ENCODE results near the gene BROX.
A peak's percentile ranks its signal among the peaks of the same experiment; 100 is the strongest.
"Not testable (repeated sequence)": the region's sequence is repeated elsewhere in the genome, so short reads cannot be mapped to it uniquely, and the experiment has no call there.

The BROX gene

DNA sequence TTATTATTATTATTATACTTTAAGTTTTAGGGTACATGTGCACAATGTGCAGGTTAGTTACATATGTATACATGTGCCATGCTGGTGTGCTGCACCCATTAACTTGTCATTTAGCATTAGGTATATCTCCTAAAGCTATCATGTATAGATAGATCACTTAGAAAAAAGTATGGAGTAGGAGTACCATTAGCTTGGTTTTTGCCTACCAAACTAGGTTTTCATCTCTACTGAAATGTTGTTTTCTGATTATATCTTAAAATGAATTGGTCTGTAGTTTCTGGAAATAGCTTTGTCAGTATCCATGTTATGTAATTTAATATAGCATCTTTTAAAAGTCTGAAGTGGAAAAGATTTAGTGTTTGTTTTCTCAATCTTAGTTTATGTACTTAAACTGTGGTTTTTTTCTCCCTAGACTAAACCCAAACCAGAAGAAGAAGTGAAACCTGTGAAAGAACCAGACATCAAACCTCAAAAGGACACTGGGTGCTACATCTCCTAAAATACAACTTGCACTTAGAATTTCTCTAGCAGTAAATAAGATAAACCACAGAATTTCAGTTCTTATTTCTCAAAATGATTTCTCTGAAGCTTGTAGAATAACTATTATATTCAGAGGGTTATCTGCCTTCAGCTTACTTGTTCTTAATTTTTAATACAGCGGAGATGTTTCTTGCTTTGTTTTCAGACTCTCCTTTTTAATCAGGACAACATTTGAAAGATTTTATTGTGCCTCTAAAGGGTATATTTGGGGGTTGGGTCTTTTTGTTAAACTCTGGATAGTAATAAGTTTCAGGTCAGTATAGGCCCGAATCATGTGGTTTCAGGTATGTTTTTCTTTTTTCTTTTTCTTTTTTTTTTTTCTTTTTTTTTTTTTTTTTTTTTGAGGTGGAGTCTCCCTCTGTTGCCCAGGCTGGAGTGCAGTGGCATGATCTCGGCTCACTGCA lies 20.1 kb downstream of the BROX start:
- DNase-seq (ENCODE audit: low read depth), result no peak

DNA sequence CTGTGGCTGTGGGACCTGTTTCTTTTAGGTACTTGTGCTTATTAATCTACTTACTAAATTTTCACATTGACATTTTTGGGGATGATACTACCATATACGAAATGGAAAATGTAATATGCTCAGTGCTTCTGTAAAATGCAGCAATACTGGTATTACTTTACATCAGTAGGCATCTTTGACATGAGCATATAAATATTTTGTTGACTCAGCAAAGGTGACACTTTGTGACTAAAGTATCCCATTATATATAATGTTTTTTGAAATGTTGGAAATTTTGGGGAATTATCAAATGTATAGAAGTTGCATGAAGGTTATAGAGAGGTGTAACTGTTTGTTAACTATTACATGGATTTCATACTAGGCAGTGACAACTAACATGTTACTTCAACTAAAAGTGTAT lies 22.4 kb downstream of the BROX start:
- no peak for DNase-seq (ENCODE audit: low read depth)

DNA sequence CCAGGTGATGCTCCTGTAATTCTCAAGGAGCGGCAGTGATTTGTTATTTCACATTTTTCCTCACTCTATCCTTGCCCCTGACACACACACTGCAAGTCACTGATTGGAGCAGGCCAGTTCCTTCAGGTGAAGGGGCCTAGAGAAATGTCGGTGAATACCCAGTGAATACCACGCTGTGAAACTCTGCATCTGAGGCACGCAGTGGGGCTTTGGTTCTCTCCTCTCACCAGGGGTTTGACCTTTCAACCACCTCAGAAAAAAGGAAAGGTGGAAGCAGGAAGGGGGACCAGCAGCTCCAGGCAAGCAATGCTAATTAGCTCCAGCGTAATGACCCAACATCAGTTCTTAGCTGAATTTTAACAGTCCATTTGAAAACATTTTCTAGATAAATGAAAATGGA lies 24.1 kb downstream of the BROX start:
- DNase-seq (ENCODE audit: low read depth), result no peak

DNA sequence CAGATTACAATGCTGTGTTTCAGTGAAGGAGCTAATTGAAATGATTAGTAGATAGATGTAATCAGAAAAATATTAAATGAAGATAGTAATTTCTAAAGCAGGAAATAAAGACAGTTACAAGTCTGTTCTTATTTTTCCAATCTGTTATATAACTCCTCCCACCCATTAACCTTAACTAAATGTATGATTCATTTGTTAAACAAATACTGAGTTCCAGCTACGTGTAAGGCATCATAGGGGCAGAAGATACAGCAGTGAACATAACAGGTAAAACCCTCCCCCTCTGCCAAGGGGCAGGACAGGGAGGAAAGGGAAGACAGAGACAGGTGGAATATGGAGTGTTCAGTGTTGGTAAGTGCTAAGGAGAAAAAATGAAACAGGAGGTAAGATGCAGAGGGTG lies 24.6 kb downstream of the BROX start, which contains the start of gene FAM177B:
TSS of gene FAM177B (plus strand) at position 231 of the 400 bp plus-strand sequence. CDS start 9,344 bp downstream, outside the sequence.
- no peak for DNase-seq (ENCODE audit: low read depth)

DNA sequence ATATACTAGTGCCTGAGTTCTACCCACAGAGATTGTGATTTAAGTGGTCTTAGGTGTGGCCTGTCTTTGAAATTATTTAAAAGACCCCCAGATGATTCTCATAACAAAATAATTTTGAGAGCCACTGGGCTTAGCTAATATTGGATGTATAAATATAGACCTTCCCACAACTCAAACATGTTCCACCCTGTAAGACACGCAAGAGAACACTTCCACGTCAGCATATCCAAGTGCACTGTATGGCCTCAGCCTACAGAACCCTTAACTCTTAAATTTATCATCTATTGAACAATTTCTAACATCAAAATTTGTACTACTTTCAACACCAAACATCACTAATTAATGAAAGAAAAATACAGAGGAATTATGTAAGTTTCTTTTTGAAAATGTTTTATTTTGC lies 27.1 kb downstream of the BROX start:
- no peak for DNase-seq (ENCODE audit: low read depth)

DNA sequence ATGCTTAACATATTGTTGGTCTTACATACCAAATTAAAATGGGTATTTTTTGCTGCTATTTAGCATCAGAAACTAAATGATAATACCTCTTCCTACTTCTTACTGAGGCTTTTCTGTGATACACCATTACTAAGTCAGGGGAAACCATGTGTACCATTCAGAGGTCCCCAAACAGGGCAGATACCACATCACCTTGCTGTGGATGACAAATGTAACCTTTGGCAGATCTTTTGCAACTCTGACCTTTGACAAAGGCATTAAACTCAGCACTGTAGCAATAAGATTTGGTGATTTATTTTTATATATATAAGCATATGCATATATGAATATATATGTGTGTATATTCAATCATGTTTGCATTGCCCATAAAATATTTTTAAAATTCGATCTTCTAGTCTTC lies 27.6 kb downstream of the BROX start:
- DNase-seq (ENCODE audit: low read depth), result no peak

DNA sequence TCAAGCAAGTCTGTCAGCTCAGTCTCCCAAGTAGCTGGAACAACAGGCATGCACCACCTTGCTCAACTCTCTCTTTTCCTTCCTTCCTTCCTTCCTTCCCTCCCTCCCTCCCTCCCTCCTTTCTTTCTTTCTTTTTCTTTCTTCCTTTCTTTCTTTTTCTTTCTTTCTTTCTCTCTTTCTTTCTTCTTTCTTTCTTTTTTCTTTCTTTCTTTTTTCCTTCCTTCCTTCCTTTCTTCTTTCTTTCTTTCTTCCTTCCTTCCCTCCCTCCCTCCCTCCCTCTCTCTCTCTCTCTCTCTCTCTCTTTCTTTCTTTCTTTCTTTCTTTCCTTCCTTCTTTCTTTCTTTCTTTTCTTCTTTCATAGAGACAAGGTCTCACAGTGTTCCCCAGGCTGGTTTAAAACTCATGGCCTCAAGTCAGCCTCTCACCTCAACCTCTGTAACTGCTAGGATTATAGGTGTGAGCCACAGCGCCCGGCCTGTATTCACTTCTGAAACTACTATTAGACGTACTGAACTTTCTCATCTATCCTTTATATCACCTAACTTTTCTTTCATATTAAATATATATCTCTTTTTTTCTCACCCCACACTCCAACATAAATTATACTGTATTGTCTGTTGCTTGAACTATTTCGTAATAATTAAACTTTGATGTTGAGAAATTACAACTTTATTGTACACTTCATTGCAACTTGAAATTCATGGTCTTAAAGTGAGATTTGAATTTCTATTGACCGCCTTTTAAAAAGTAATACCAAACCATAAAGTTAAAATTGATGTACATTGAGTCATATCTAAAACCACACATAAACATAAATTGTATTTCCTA lies 29.5 kb downstream of the BROX start:
- not testable (repeated sequence) for DNase-seq (ENCODE audit: low read depth)

DNA sequence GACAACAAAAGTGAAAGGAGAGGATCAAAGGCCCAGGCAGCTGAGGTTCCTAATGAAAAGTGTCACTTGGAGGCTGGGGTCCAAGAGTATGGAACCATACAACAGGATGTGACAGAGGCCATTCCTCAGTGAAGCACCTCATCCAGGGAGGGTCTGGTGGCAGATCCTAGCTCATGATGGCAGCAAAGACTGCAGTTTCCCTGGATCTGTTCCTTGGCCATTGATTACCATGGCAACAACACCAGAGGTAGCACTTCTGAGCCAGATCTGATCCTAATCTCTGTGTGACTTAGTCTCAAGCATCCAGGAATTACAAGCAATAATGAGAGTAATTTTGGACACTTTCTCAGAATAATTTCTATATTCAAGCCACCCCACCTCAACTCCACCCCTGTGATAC lies 37.6 kb downstream of the BROX start:
- DNase-seq (ENCODE audit: low read depth), result no peak

DNA sequence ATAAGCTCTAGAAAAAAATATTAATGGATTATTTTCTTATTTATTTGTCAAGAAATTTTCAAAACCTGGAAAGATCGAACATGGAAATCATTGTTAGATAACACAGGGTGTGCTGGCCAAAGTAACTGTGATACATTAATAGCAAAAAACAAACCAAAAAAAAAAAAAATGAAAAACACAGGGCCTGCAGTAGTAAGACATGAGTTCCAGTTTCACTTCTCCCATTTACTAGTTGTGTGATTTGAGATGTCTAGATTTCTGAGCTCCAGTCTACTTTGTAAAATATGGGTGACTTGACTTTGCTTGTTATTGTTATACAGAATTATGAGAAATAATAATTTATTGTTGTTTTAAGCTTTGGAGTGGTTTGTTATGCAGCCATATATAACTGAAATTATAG lies 38.3 kb downstream of the BROX start:
- DNase-seq (ENCODE audit: low read depth), result no peak

DNA sequence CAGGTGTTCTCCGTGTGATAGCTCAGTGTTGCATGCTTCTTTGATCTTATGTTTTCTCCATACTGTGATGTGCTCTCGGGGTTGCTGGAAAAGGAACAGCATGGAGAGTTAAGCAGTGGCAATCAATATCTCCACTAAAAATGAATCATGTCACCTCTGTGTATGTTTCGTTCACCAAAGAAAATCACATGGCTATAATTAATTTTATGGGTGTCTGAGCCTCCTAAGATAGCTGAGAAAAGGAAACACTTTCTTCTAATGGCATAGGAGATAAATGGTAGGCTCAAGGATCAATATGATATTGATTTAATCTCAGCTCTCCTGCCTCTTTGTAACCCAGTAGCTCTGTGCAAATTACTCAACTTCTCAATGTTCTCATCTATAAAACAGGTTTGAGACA lies 38.9 kb downstream of the BROX start:
- no peak for DNase-seq (ENCODE audit: low read depth)

DNA sequence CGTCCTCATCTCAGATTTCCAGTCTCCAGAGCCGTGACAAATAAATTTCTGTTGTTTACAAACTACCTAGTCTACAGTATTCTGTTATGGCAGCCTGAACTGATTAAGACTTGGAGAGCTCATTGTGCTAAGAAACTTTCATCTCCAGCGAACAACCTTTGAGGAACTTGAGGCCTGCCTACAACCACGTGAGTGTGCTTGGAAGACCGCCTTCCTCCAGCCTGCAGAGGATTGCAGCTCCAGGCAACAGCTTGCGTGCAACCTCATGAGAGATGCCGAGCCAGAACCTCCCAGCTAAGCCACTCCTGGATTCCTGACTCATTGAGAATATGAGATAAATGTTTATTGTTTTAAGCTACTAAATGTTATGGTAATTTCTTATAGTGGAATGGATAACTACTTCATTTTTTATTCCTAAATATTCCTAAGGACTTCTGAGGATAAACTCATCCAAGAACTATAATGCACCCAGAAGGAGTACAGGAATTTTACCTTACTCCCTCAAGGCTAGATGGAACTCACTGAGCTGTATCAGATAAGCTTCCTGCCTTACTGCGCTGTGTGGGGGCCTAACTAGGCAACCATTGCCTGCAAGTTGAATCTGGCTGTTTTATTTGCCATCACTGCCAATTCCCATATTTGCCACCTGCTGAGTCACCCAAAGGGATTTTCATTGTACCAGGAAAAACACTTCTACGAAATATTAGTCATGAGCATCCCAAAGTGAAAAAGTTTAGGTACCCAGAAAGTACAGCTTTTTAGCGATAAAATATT lies 42.2 kb downstream of the BROX start:
- DNase-seq (ENCODE audit: low read depth), result no peak

DNA sequence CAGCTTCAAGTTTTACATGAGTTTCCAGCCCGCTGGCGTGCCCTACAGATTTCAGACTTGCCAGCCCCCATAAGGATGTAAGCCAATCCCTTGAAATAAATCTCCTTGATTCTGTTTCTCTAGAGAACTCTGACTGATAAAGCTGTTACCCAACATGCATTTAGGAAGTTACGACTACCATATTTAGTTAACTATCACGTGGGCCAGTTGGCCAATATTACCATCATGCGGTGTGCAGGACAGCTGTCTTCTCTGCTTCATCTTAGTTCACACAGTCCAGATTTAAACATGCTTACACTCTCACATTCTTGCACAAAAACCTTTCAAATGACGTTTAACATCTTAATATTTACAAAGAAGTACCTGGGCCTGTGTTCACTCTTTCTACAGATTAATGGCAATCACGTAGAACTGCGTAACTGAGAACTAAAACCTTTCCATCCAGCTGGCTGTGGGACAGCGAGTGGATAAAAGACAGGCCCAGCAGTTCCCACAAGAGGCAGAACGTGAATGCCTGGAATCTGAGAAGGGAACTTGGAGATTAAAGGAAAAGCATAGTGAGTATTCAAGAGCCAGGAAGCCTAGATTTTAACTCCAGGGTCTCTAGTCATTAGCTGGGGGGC lies 45.4 kb downstream of the BROX start:
- no peak for DNase-seq (ENCODE audit: low read depth)

DNA sequence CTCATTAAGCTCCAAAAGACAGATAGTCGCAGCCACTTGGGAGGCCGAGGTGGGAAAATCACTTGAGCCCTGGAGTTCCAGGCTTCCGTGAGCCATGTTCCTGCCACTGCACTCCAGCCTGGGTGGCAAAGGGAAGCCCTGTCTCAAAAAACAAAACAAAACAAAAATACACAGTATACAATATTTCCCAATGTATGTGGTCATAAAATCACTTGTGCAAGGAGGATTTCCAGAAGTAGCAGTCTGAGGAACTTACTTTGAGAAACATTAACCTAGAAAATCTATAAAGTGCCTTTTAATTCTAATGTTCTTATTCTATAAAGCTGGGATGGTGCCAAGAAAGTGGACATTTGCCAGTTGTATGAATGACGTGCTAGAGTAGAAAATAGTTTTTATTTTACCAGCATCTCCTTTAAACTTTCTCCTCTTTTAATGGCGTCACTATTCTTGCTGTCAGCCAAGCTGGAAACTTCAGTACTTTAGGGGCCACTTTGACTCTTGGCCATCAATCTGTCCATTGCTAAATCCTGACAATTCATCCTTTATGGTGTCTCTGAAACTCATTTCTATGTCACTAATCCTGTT lies 47.2 kb downstream of the BROX start:
- DNase-seq (ENCODE audit: low read depth), result no peak

DNA sequence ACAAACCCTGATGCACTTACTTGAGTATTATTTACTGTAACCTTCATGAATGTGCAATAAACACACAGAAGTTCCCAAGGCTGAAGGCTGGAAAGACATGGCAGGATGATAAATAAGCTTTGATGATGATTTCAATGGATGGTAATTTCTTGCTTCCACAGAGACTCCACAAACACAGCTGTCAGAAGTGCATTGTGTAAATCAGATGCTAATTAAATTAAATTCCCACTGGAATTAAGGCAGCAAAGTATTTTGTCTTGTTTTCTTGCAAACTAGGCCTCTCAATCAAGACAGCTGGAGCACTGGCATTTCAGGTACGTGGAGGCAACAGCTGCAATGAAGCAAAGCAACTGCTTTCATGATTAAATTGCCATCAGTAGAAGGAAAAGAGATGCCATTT lies 48.7 kb downstream of the BROX start:
- DNase-seq (ENCODE audit: low read depth), result no peak

DNA sequence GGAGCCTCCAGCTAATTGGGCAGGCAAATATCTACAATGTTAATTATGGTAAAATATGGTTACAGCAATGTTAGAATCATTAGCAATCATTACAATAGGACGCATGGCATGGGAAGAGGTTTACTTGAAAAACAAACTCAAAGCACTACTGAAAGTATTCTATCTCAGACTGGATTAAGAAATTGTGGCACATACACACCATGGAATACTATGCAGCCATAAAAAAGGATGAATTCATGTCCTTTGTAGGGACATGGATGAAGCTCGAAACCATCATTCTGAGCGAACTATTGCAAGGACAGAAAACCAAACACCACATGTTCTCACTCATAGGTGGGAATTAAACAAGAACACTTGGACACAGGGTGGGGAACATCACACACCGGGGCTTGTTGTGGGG lies 49.8 kb downstream of the BROX start:
- DNase-seq (ENCODE audit: low read depth), result not testable (repeated sequence)

DNA sequence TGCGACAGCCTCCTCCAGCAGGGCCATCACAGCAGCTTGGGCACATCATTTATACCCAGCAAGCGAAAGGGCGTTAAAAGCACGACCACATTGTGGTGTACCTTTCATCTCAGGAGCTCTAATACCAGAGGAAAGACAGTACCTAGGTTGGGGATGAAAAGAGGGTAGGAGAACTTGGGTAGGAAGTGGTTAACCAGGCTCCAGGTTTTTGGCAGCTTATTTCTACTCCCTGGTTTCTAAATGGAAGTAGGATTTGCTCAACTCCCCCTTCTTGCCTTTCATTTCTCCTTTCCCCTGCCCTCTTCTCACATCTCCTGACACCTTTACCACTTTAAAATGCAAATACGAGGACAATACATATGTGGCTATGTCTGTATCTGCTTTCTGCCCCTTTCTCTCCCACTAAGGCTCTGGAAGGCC lies 54.8 kb downstream of the BROX start:
- DNase-seq (ENCODE audit: low read depth), result no peak

DNA sequence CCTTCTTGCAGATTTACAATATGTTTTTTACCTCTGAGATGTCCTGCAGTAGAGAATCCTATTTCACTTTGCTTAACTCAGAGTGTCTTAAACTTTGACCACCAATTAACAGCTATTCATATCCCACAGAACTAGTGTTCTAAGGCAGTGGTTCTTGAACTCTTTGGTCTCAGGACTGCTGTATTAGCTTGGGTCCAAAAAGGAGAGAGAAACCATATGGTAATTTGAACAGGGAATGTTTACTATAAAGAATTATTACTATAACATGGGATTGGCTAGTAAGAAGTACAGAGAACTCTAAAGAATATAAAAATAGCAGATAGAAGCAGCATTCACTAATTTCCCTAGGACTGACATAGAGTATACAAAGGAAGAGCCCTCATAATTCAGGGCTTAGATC lies 56.2 kb downstream of the BROX start:
- no peak for DNase-seq (ENCODE audit: low read depth)

DNA sequence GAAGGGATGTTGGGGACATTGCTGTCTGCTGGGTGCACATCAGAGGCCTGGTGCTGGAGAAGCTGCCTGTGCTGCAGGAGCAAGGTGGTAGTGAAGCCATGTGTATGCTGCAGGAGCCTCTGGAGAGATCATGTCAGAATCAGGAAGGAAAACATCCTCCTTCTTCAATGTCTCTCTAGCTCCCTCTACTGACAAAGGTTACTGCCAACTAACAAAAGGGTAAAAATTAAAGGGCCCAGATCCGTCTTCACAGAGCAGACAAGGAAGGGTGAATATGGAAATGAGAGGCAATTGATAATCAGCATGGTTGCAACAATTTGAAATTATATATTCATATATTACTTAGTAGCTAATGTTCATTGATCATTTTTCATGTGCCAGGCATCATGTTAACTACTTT lies 56.8 kb downstream of the BROX start:
- peak; percentile 25 for DNase-seq (ENCODE audit: low read depth)

DNA sequence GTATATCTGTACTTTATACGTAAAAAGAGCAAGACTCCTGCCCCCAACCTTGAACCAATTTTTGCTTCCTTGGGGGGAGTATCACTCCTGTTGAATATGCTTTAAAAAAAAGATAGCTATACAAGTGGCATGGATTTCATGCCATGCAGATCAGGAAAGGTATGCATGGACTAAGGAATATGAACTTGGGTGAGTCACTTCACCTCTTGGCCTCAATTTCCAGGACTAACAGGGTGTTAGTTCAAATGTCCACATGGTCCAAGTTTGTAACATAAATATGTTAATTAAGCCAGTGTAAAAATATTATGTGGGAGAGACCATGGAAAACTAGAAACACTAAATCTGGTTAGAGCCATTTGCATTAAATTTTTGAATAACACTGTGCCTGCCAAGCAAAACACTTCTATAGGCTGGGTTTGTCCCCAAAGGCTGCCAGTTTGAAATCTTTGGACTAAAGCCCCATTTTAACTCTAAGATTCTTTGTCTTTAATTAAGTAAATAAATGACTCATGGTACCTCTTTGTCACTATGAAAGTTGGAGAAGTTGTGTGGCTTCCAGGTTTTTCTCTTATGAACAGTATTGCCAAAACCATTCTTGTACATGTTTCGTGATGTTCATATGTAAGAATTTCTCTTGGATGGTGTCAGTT lies 57.7 kb downstream of the BROX start:
- no peak for DNase-seq (ENCODE audit: low read depth)

DNA sequence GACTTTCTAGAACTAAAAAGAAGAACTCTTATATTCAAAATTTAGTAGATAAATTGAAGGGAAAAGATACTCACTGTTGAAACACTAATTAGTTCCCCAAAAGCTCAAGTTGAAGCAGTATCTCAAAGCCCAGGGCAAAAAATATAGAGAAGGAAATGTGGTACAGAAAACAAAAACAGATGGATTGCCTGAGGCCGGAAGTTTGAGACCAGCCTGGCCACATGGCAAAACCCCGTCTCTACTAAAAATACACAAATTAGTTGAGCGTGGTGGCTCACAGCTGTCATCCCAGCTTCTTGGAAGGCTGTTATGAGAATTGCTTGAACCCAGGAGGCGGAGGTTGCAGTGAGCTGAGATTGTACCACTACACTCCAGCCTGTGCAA lies 60.6 kb downstream of the BROX start:
- DNase-seq (ENCODE audit: low read depth), result peak; percentile 31

DNA sequence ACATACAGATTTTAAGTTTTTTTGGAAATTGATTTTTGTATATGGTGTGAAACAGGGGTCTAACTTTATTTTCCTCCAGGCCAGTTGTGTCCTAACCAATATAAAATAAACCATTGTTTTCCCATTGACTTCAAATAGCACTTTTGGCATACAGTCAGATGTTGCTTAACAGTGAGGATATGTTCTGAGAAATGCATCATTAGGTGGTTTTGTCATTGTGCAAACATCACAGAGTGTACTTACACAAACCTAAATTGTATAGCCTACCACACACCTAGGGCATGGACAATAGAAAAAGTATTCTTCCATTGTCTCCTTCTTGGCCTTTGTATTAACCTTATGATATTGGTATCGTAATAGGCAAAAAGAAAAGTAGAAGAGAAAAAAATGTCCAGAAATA lies 65.1 kb downstream of the BROX start:
- no peak for DNase-seq (ENCODE audit: low read depth)

All from CMK (cell line).